ENCODE results near the gene MTPN.
A peak's percentile ranks its signal among the peaks of the same experiment; 100 is the strongest.

Gene MTPN

GRCh38 chr7:135977007-135977741, at the start of gene MTPN:
MTPN (minus strand) TSS chr7:135977359; CDS start chr7:135977100, 259 bp downstream.
- peak; percentile 96 to 97 for DNase-seq

DNA sequence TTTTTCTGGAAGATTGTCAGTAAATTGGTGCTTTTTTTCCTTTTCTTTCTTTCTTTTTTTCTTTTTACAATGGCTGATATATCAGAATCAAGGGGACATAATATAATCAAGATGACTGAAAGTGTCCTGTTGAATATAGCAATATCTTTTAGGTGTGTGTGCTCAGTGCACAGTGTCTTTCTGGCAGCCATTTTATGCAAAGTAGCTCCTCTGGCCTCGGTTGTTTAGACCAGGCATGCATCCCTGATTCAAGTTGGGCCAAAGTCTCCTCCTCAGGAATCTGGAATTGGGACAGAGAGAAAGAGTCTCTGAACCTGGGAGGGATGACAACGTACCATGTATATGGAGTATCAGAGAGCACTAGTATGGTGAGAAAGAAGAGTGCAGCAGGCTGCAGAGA, 49.0 kb upstream of the MTPN start:
- DNase-seq = no peak

GRCh38 chr7:136023134-136023869, 46.1 kb upstream of the MTPN start:
- no peak for DNase-seq

GRCh38 chr7:136020556-136020955, 43.4 kb upstream of the MTPN start:
- no peak for DNase-seq

DNA sequence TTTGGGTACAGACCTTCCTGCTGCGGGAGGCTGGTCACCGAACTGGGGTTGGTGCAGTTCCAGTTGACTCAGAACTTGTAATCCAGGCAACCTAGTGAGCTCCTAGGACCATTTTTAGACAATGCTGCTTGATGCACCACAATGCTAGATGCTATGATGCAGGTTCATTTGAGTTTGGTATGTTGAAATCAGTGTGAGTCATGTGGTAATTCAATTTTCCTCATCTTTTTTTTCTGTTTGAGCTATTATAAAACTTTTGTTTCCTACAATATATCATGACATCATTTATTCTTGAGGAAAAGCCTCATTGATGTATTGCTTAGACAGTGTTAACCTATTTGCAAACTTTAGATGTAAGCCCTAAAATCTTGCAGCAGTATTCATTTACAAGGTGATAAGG, 40.9 kb upstream of the MTPN start:
- DNase-seq = no peak

GRCh38 chr7:136016649-136017395, 39.7 kb upstream of the MTPN start:
- DNase-seq = no peak

DNA sequence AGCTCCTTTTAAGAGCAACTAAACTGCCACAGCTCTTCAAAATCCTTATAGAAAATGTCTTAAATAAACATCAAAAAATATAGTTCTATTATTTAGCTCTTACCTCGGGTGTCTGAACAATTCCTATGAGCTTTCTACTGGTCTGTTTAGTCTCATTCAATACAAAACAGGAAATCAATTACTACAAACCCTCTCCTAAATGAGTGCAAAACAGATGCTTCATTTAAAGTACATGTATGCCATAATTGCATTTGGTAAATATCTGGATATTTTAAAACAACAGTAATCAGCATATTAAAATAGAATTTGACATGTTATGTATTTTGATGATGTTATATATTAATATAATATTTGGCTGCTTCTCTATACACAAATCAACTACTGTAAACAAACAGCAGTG, 38.5 kb upstream of the MTPN start:
- DNase-seq = no peak

DNA sequence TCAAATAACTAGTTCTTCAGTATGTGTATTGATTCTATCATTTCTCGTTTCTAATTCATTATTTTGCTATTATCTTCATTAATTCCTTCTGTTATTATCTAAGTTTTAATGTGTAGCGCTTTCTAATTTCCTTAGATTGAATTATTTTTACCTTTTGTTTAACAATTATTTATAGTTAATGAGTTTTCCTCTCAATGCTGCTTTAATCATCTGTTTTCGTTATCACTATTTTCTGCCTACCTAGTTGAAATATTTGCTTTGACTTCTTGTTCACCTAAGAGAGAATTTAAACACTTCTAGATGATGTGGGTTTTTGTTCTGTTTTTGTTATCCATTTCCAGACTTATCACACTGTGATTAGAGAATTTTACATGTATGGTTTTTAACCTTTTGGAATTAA, 37.5 kb upstream of the MTPN start:
- no peak for DNase-seq

DNA sequence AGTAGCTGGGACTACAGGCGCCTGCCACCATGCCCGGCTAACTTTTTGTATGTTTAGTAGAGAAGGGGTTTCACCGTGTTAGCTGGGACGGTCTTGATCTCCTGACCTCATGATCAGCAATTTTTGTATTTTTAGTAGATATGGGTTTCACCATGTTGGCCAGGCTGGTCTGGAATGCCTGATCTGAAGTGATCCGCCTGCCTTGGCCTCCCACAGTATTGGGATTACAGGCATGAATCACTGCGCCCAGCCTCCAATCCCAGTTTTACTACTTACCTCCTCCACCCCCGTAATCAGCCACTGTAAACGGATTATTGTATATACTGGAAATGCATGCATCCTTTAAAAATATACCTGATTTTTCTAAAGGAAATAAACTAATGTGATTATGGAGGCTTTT, 35.1 kb upstream of the MTPN start:
- DNase-seq = no peak

GRCh38 chr7:136009488-136010079, 32.4 kb upstream of the MTPN start:
- DNase-seq = peak in 1 of 2 donors; percentile 62

DNA sequence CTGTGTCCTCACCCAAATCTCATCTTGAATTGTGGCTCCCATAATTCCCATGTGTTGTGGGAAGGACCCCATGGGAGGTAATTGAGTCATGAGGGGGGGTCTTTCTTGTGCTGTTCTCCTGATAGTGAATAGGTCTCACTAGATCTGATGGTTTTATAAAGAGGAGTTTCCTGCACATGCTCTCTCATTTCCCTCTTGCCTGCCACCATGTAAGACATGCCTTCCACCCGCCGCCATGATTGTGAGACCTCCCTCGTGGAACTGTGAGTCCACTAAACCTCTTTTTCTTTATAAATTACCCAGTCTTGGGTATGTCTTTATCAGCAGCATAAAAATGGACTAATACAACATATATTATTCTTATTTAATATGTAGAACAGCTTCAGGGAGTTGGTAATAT, 29.0 kb upstream of the MTPN start:
- no peak for DNase-seq

- no peak for DNase-seq
These were observed 26.9 kb upstream of the MTPN start for GRCh38 chr7:136004083-136004482.

GRCh38 chr7:136002802-136003201, 25.6 kb upstream of the MTPN start:
- no peak for DNase-seq

DNA sequence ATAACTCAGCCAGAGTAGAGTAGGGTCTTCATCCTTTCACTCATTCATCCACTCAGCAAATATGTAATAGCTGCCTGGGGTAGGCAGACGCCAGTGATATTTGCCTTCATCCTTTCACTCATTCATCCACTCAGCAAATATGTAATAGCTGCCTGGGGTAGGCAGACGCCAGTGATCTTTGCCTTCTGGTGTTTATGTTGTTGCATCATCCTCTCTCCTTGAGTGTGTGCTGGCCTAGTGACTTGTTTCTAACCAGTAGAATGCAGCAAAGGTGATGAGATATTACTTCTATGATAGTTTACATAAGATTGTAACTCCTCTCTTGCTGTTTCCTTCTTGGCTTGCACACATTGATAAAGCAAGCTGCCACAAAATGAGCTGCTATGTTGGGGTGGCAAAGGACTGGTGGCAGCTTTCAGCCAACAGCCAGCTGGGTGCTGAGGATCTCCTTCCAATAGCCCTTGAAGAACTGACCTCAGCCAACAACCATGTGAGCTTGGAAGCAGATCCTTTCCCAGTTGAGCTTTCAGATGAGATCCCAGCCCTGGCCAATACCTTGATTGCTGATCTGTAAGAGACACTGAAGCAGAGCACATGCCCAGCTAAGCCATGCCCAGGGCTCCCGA, 23.2 kb upstream of the MTPN start:
- no peak for DNase-seq

DNA sequence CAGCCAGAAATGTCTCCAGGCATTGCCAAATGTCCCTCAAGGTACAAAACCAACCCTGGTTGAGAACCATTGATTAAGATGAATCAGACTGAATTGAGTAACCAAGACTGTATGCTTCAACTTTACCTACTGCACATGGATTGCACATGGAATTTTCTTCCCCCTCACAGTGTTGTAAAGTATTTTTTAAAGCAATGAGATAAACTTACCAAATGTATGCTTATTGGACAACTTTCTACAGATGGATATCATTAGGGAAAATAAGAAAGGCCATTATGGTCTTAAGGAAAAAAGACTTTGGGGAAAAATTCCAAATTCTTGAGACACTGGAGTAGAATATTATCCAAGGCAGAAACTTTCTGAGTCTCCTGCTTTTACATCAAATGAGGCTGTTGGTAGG, 20.9 kb upstream of the MTPN start:
- DNase-seq = no peak

DNA sequence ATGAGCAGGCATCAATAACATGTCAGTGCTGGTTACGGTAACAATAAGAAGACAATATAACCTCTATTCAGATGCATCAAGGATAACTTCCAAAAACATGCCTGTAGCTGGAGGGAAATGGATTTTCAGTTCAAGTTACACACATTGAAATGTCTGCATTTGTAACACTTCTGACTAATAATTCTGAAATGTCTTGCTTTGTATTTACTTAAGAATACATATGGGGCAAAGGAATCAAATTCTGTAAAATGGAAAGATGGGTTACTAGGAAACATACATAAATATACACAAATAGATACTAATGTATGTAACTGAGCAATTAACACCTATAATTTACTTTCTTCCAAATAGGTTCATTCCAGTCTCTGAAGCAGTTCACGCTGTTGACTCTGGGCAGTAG, 18.6 kb upstream of the MTPN start:
- DNase-seq = no peak

DNA sequence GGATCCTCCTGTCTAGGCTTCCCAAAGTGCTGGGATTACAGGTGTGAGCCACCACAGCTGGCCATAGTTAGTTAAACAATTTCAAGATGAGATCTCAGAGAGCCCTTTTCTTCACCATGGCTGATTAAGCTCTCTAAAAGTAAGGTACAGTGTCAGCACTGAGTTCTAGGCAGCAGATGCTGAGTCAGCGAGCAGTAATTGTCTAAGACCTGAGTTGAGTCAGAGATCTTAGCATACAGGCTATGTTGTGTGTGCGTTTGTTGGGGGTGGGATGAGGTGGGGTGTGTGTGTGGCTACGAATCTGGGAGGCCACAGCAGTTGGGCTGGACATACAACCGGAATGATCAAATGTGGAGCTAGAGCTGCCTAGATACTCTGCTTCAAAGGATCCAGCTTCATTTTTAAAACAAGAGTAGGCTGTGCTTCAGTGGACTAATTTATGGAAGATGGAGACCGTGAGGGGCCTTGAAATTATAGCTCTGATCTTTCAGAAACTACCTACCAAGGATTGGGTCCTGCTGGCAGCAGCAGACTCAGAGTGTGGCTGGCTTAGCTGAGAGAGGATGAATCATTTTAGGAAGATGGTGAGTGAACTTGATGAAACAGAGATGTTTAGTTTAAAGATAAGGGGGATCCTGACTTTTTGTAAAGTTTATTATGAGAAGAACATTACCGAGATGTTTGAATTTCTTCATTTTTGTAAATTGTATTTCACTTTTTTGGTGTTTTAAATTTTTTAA, 17.5 kb upstream of the MTPN start:
- DNase-seq = no peak

DNA sequence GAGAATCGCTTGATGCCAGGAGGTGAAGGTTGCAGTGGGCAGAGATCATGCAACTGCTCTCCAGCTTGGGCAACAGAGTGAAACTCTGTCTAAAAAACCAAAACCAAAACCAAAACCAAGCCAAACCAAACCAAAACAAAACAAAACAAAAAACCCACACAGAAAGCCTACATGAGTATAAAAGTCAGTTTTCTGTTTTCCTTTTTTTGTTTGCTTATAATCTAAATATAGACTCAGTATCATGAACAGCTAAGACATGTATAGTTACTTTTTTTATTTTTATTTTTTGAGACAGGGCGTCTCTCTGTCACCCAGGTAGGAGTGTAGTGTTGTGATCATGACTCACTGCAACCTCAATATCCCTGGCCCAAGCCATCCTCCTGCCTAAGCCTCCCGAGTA, 16.8 kb upstream of the MTPN start:
- no peak for DNase-seq

GRCh38 chr7:135991906-135992305, 14.7 kb upstream of the MTPN start:
- DNase-seq = no peak

- DNase-seq = no peak
These were observed 14.2 kb upstream of the MTPN start for GRCh38 chr7:135991322-135991721.

DNA sequence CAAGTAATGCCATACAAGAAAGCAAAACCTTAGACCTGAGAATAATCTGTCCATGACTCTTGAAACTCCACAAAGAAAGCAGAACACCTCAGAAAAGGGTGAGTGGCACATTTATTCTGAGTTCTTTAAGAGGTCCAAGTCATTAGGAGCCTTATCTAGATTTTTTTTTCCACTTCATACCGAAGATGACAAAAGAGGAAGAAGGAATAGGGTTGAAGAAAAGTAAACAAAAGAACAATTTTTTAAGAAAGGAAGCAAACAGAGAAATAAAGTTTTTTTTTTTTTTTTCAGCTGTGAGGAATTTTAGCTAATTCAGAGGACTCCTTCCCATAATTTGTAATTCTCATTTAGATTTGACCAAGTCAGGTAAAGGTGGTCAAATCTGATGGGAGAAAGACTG, 13.1 kb upstream of the MTPN start:
- no peak for DNase-seq

GRCh38 chr7:135981958-135982646, 4.9 kb upstream of the MTPN start:
- no peak for DNase-seq

Measured in hippocampal formation (tissue), 2 donors.